ENCODE measurements around the gene IFT43.

GRCh38 chr14:76050250-76050649 lies 64.7 kb downstream of the IFT43 start:
- TF ChIP-seq PKNOX1 (IDR thresholded peaks at IDR 0.05) = no peak
- no peak for TF ChIP-seq FOXK2 (IDR thresholded peaks at IDR 0.05)
- TF ChIP-seq BHLHE40 (IDR thresholded peaks at IDR 0.05; ENCODE audit: borderline replicate concordance) = no peak
- no peak for TF ChIP-seq SUZ12 (IDR thresholded peaks at IDR 0.05)
- TF ChIP-seq SP1 (IDR thresholded peaks at IDR 0.05) = no peak
- no peak for TF ChIP-seq FOXA1 (IDR thresholded peaks at IDR 0.05)

Measured in HEK293T (cell line).